SH-SY5Y (cell line): ENCODE measurements around the gene PWWP2B.

Experiments
- GATA2 ChIP-seq: IDR thresholded peaks from 2 replicates; pipeline ENCODE4 v1.6.1; 2011; ENCODE audit warnings: mild to moderate bottlenecking, low read depth, low read length
- GATA3 ChIP-seq: IDR thresholded peaks from 2 replicates; pipeline ENCODE4 v1.6.1; 2011; ENCODE audit warnings: low read depth, mild to moderate bottlenecking, low read length, moderate library complexity

PWWP2B gene

GRCh38 chr10:132383751-132384196, 13.2 kb upstream of the PWWP2B start:
- TF ChIP-seq GATA3 = no peak

- TF ChIP-seq GATA2 = no peak
- no peak for TF ChIP-seq GATA3
Measured at GRCh38 chr10:132384618-132385388, 12.2 kb upstream of the PWWP2B start.

- TF ChIP-seq GATA3 (no peak), GATA2 (no peak)
Measured at GRCh38 chr10:132385389-132385667, 11.7 kb upstream of the PWWP2B start.

GRCh38 chr10:132385721-132386418, 11.1 kb upstream of the PWWP2B start:
- TF ChIP-seq GATA3 (no peak), GATA2 (no peak)

GRCh38 chr10:132386419-132386831, 10.6 kb upstream of the PWWP2B start:
- TF ChIP-seq GATA2 = no peak
- no peak for TF ChIP-seq GATA3

- TF ChIP-seq GATA2 = no peak
- no peak for TF ChIP-seq GATA3
Measured at GRCh38 chr10:132387764-132388210, 9.2 kb upstream of the PWWP2B start.

- TF ChIP-seq GATA3 (no peak), GATA2 (no peak)
Measured at GRCh38 chr10:132388891-132389432, 8.0 kb upstream of the PWWP2B start.

GRCh38 chr10:132389433-132390169, 7.4 kb upstream of the PWWP2B start:
- TF ChIP-seq GATA2 (no peak), GATA3 (no peak)

- TF ChIP-seq GATA3 = no peak
Measured at GRCh38 chr10:132390170-132390920, 6.7 kb upstream of the PWWP2B start.

- TF ChIP-seq GATA3 = no peak
- TF ChIP-seq GATA2 = no peak
Measured at GRCh38 chr10:132390921-132391675, 5.9 kb upstream of the PWWP2B start.

- TF ChIP-seq GATA3 = no peak
- TF ChIP-seq GATA2 = no peak
Measured at GRCh38 chr10:132391676-132392020, 5.4 kb upstream of the PWWP2B start.

- no peak for TF ChIP-seq GATA3
Measured at GRCh38 chr10:132392184-132392800, 4.7 kb upstream of the PWWP2B start.

GRCh38 chr10:132392811-132393694, 3.9 kb upstream of the PWWP2B start:
- TF ChIP-seq GATA3 (no peak), GATA2 (no peak)
